HG02642 (cell line): ENCODE measurements around the gene TIMM50.
"Not testable (repeated sequence)": the region's sequence is repeated elsewhere in the genome, so short reads cannot be mapped to it uniquely, and the experiment has no call there.

Experiments used
- ATAC-seq: cut with Tn5 transposase; IDR thresholded peaks from one replicate; pipeline ENCODE4 v1.9.1; 2021; ENCODE audit warnings: mild to moderate bottlenecking; ENCODE audit not compliant: unreplicated experiment, poor library complexity

TIMM50 gene

GRCh38 chr19:39480337-39481228 is at the start of gene TIMM50:
TIMM50 (plus strand) TSS chr19:39480838; CDS start chr19:39480854, 16 bp downstream.
- ATAC-seq, result peak; percentile 91

- ATAC-seq, result no peak
These were observed 48.0 kb upstream of the TIMM50 start for GRCh38 chr19:39432677-39433025.

- no peak for ATAC-seq
These were observed 47.1 kb upstream of the TIMM50 start for GRCh38 chr19:39433480-39434079.

- no peak for ATAC-seq
These were observed 46.2 kb upstream of the TIMM50 start for GRCh38 chr19:39434123-39435076.

- peak; percentile 89 for ATAC-seq
These were observed 44.9 kb upstream of the TIMM50 start, which contains the start of gene RPS16 for GRCh38 chr19:39435499-39436349. RPS16 (minus strand) TSS chr19:39435949; CDS start chr19:39435895, 54 bp downstream.

GRCh38 chr19:39436350-39436716 is 44.3 kb upstream of the TIMM50 start:
- ATAC-seq, result no peak

GRCh38 chr19:39438270-39438934 is 42.2 kb upstream of the TIMM50 start:
- no peak for ATAC-seq

GRCh38 chr19:39444598-39445195 is 35.9 kb upstream of the TIMM50 start:
- no peak for ATAC-seq

- ATAC-seq, result peak; percentile 86
These were observed 35.2 kb upstream of the TIMM50 start, which contains the start of gene SUPT5H for GRCh38 chr19:39445196-39446111. SUPT5H (plus strand) TSS chr19:39445582; CDS start chr19:39445891, 309 bp downstream.

- ATAC-seq, result no peak
These were observed 34.1 kb upstream of the TIMM50 start for GRCh38 chr19:39446365-39447084.

GRCh38 chr19:39448271-39448670 is 32.4 kb upstream of the TIMM50 start:
- ATAC-seq, result no peak

GRCh38 chr19:39449116-39449797 is 31.4 kb upstream of the TIMM50 start:
- no peak for ATAC-seq

- ATAC-seq, result not testable (repeated sequence)
These were observed 29.4 kb upstream of the TIMM50 start for GRCh38 chr19:39451257-39451656.

- no peak for ATAC-seq
These were observed 17.2 kb upstream of the TIMM50 start for GRCh38 chr19:39463403-39463802.

GRCh38 chr19:39465956-39466747 is 14.5 kb upstream of the TIMM50 start:
- ATAC-seq, result no peak

- no peak for ATAC-seq
These were observed 12.7 kb upstream of the TIMM50 start for GRCh38 chr19:39467941-39468340.
